ENCODE data around the gene CDK2AP2. TPM values are rescaled to one million over a fixed set of nuclear protein-coding genes. Genes with fewer than 3 reads are reported as not detected.
A peak's percentile ranks its signal among the peaks of the same experiment; 100 is the strongest.
"Not testable (repeated sequence)": the region's sequence is repeated elsewhere in the genome, so short reads cannot be mapped to it uniquely, and the experiment has no call there.

CDK2AP2 gene
- polyA plus RNA-seq, 6 donors from 2014 or later: 87.4 to 161 (median 111) TPM

- Mint-ChIP-seq H3K4me1 (peaks cover 24 to 50% (median 45%) of the 10 kb centered on the region in 3 donors), H3K4me3 (no peak overlapping the region), H3K27me3 (no peaks in the 10 kb centered on the region), H3K36me3 (peaks cover 8 to 22% of the 10 kb centered on the region in 2 donors), H3K27ac (peak overlapping the region in 2 of 6 donors; percentile 72 to 85), H3K9me3 (no peaks in the 10 kb centered on the region)
- DNase-seq: no peak
- no peak for ATAC-seq (ENCODE audit: low read depth in 2 of 2)
Measured at GRCh38 chr11:67489203-67489884, 18.6 kb downstream of the CDK2AP2 start.

- DNase-seq (no peak), ATAC-seq (ENCODE audit: low read depth in 2 of 2) (no peak)
- Mint-ChIP-seq H3K9me3 (no peaks in the 10 kb centered on the region), H3K27ac (peak overlapping the region in 3 of 6 donors; percentile 53 to 93 (median 86)), H3K4me1 (peaks cover 42 to 72% (median 68%) of the 10 kb centered on the region in 3 donors), H3K4me3 (peak overlapping the region; percentile 33 to 99 (median 80)), H3K27me3 (no peaks in the 10 kb centered on the region), H3K36me3 (peaks cover 8 to 22% of the 10 kb centered on the region in 2 donors)
Measured at GRCh38 chr11:67486481-67487195, 21.3 kb downstream of the CDK2AP2 start.

GRCh38 chr11:67485873-67486361 lies 22.0 kb downstream of the CDK2AP2 start:
- peak overlapping the region; percentile 24 to 99 (median 80) for H3K4me3 Mint-ChIP-seq
- peaks cover 8 to 18% of the 10 kb centered on the region in 2 donors for H3K36me3 Mint-ChIP-seq
- H3K27me3 Mint-ChIP-seq; H3K9me3 Mint-ChIP-seq; DNase-seq; ATAC-seq (ENCODE audit: low read depth in 2 of 2): not testable (repeated sequence)
- peak overlapping the region; percentile 47 to 93 (median 82) for H3K27ac Mint-ChIP-seq
- peaks cover 42 to 72% (median 68%) of the 10 kb centered on the region in 3 donors for H3K4me1 Mint-ChIP-seq

- no peaks in the 10 kb centered on the region for H3K27me3 Mint-ChIP-seq
- DNase-seq (peak; percentile 70), ATAC-seq (ENCODE audit: low read depth in 2 of 2) (peak; percentile 40 to 45)
- peak overlapping the region; percentile 61 to 97 (median 96) for H3K27ac Mint-ChIP-seq
- H3K4me3 Mint-ChIP-seq: peak overlapping the region; percentile 86 to 99 (median 98)
- H3K9me3 Mint-ChIP-seq: no peaks in the 10 kb centered on the region
- H3K4me1 Mint-ChIP-seq: peaks cover 42 to 67% (median 66%) of the 10 kb centered on the region in 3 donors
- peaks cover 8 to 14% of the 10 kb centered on the region in 2 donors for H3K36me3 Mint-ChIP-seq
Measured at GRCh38 chr11:67484847-67485311, 23.1 kb downstream of the CDK2AP2 start.

GRCh38 chr11:67483831-67484665 lies 23.9 kb downstream of the CDK2AP2 start:
- no peak for DNase-seq
- H3K4me1 Mint-ChIP-seq: peaks cover 42 to 64% (median 62%) of the 10 kb centered on the region in 3 donors
- H3K9me3 Mint-ChIP-seq: no peaks in the 10 kb centered on the region
- H3K36me3 Mint-ChIP-seq: peaks cover 8 to 10% of the 10 kb centered on the region in 2 donors
- no peaks in the 10 kb centered on the region for H3K27me3 Mint-ChIP-seq
- peak overlapping the region; percentile 61 to 99 (median 96) for H3K27ac Mint-ChIP-seq
- ATAC-seq (ENCODE audit: low read depth in 2 of 2): no peak
- H3K4me3 Mint-ChIP-seq: peak overlapping the region; percentile 86 to 99 (median 98)

- ATAC-seq (ENCODE audit: low read depth in 2 of 2) (peak; percentile 87 to 88), DNase-seq (peak; percentile 94)
- Mint-ChIP-seq H3K4me1 (peaks cover 42 to 59% (median 54%) of the 10 kb centered on the region in 3 donors), H3K27ac (peak within 1 kb of the TSS; percentile 88 to 99 (median 98)), H3K9me3 (no peaks in the 10 kb centered on the region), H3K4me3 (peak within 1 kb of the TSS; percentile 86 to 99 (median 98)), H3K36me3 (peaks cover 7 to 8% of the 10 kb centered on the region in 2 donors), H3K27me3 (no peaks in the 10 kb centered on the region)
Measured at GRCh38 chr11:67482827-67483798, 24.8 kb downstream of the CDK2AP2 start, which contains the start of gene AIP. TSS of gene AIP (plus strand) at chr11:67483026. CDS start at chr11:67483159, 133 bp downstream.

- ATAC-seq (ENCODE audit: low read depth in 2 of 2): peak; percentile 14 to 17
- H3K36me3 Mint-ChIP-seq: peaks cover 0 to under 1% of the 10 kb centered on the region in 2 donors
- no peaks in the 10 kb centered on the region for H3K9me3 Mint-ChIP-seq
- H3K27me3 Mint-ChIP-seq: no peaks in the 10 kb centered on the region
- H3K4me3 Mint-ChIP-seq: peak overlapping the region; percentile 86 to 99 (median 98)
- H3K4me1 Mint-ChIP-seq: peaks cover 37 to 52% (median 47%) of the 10 kb centered on the region in 3 donors
- peak overlapping the region; percentile 88 to 99 (median 98) for H3K27ac Mint-ChIP-seq
- DNase-seq: no peak
Measured at GRCh38 chr11:67482275-67482826, 25.6 kb downstream of the CDK2AP2 start.

GRCh38 chr11:67477344-67478050 lies 30.5 kb downstream of the CDK2AP2 start:
- not testable (repeated sequence) for H3K27ac Mint-ChIP-seq; H3K4me1 Mint-ChIP-seq; DNase-seq; ATAC-seq (ENCODE audit: low read depth in 2 of 2); H3K9me3 Mint-ChIP-seq; H3K4me3 Mint-ChIP-seq; H3K36me3 Mint-ChIP-seq; H3K27me3 Mint-ChIP-seq

- H3K4me1 Mint-ChIP-seq; ATAC-seq (ENCODE audit: low read depth in 2 of 2); DNase-seq; H3K9me3 Mint-ChIP-seq; H3K36me3 Mint-ChIP-seq; H3K27ac Mint-ChIP-seq; H3K27me3 Mint-ChIP-seq: not testable (repeated sequence)
- H3K4me3 Mint-ChIP-seq: peak overlapping the region in 1 of 8 donors; percentile 35
Measured at GRCh38 chr11:67476692-67477091, 31.3 kb downstream of the CDK2AP2 start.

GRCh38 chr11:67472882-67473281 lies 35.1 kb downstream of the CDK2AP2 start:
- Mint-ChIP-seq H3K4me3 (peak overlapping the region in 1 of 8 donors; percentile 57), H3K36me3 (no peaks in the 10 kb centered on the region), H3K9me3 (no peaks in the 10 kb centered on the region), H3K27me3 (no peaks in the 10 kb centered on the region), H3K27ac (no peak overlapping the region), H3K4me1 (peaks cover 19 to 24% (median 21%) of the 10 kb centered on the region in 3 donors)
- ATAC-seq (ENCODE audit: low read depth in 2 of 2) (no peak), DNase-seq (no peak)

GRCh38 chr11:67470337-67471002 lies 37.5 kb downstream of the CDK2AP2 start:
- Mint-ChIP-seq H3K4me3 (peak overlapping the region; percentile 77 to 97 (median 91)), H3K36me3 (no peaks in the 10 kb centered on the region), H3K4me1 (peaks cover 31 to 41% (median 40%) of the 10 kb centered on the region in 3 donors), H3K9me3 (no peaks in the 10 kb centered on the region), H3K27ac (peak overlapping the region in 2 of 6 donors; percentile 63 to 80), H3K27me3 (no peaks in the 10 kb centered on the region)
- DNase-seq (no peak), ATAC-seq (ENCODE audit: low read depth in 2 of 2) (no peak)

Measured in naive B cell (primary cell).